ENCODE results near the gene SERPINA12.

DNA sequence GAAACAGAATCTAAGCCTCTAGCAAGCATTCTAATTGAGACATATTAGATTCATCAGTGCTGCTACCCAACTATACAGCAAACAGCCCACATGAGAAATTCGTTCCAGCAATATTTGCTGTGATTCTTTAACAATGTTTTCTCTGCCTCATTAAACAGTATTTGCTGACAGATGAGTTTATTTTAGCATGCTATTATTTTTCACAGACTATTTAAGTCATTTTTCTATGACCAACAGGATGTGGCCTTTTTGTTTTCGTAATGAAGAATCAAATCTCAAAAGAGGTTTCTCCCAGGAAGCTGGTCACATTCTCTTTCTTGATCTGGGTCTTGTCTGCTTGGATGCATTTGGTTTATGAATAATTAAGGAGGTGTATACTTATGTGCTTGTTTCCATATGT, 23.2 kb upstream of the SERPINA12 start:
- TF ChIP-seq CHD4 (IDR thresholded peaks at IDR 0.05; ENCODE audit: borderline replicate concordance) (no peak), CEBPB (IDR thresholded peaks at IDR 0.05) (no peak), POLR2A (IDR thresholded peaks at IDR 0.05; ENCODE audit: low read length) (no peak), HOXA7 (CRISPR knock-in tag; IDR thresholded peaks at IDR 0.05) (no peak), CHD2 (IDR thresholded peaks at IDR 0.05; ENCODE audit: low read length, partially characterized antibody) (no peak), CBX8 (IDR thresholded peaks at IDR 0.05) (peak; percentile 67; the same call in 1 of the 2 replicates), MYC (IDR thresholded peaks at IDR 0.05; ENCODE audit: borderline replicate concordance, low read length) (no peak)
